Tibial artery (tissue), 4 donors: ENCODE results near the gene LRSAM1.

Source experiments
- DNase-seq, 2 donors: peaks; one replicate each; pipeline ENCODE4 v3.0.0-alpha.2; 2019
- H3K27ac ChIP-seq, 2 donors: fragments of 200-600 bp; sonication (generic) in 1 of 2; 1 replicate in 1 of 2; 2 replicates in 1 of 2; pipeline ENCODE4 v1.5.1; 2018 to 2019; ENCODE audit warnings: mild to moderate bottlenecking in 1 of 2
- H3K27me3 ChIP-seq, 2 donors: fragments of 200-600 bp; sonication (generic) in 1 of 2; one replicate each; pipeline versions ENCODE4 v1.5.1 to v1.6.0; 2016 to 2019
- H3K36me3 ChIP-seq, 3 donors: fragments of 200-600 bp; sonication (generic) in 2 of 3; one replicate each; pipeline ENCODE4 v1.5.1; 2016 to 2019; ENCODE audit warnings: mild to moderate bottlenecking in 2 of 3
- H3K4me1 ChIP-seq, 4 donors: fragments of 200-600 bp; sonication (generic) in 2 of 4; 1 replicate in 3 of 4; 2 replicates in 1 of 4; pipeline ENCODE4 v1.5.1; 2016 to 2019
- H3K4me3 ChIP-seq, 2 donors: fragments of 200-600 bp; sonication (generic) in 1 of 2; 1 replicate in 1 of 2; 2 replicates in 1 of 2; pipeline ENCODE4 v1.5.1; 2018 to 2019; ENCODE audit warnings: mild to moderate bottlenecking in 2 of 2
- H3K9me3 ChIP-seq, 3 donors: fragments of 200-600 bp; sonication (generic) in 1 of 3; one replicate each; pipeline ENCODE4 v1.5.1; 2016 to 2019
- intact Hi-C: fragments of 100-400 bp; cut with DNase I; formaldehyde crosslinking; loops from one replicate; pipeline ENCODE4 v1.15.0; 2023; ENCODE audit warnings: low total_unique reads
- TF ChIP-seq, protein P1 (sequence below), 2 experiments: fragments of 200-600 bp in 1 of 2; fragments of 450-650 bp in 1 of 2; IDR thresholded peaks; one replicate each; pipeline ENCODE4 v1.5.1; 2017 to 2019; ENCODE audit warnings: antibody characterized with exemption in 2 of 2, mild to moderate bottlenecking in 1 of 2, moderate library complexity in 1 of 2

Gene LRSAM1

DNA sequence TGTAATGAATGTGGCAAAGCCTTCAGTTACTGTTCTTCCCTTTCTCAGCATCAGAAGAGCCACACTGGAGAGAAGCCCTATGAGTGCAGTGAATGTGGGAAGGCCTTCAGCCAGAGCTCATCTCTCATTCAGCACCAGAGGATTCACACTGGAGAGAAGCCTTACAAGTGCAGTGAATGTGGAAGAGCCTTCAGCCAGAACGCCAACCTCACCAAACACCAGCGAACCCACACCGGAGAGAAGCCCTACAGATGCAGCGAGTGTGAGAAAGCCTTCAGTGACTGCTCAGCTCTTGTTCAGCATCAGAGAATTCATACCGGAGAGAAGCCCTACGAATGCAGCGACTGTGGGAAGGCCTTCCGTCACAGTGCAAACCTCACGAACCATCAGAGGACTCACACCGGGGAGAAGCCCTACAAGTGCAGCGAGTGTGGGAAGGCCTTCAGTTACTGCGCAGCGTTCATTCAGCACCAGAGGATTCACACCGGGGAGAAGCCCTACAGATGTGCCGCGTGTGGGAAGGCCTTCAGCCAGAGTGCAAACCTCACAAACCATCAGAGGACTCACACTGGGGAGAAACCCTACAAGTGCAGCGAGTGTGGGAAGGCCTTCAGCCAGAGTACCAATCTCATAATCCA is 6.9 kb upstream of the LRSAM1 start:
- no peak overlapping the region for H3K27ac ChIP-seq

DNA sequence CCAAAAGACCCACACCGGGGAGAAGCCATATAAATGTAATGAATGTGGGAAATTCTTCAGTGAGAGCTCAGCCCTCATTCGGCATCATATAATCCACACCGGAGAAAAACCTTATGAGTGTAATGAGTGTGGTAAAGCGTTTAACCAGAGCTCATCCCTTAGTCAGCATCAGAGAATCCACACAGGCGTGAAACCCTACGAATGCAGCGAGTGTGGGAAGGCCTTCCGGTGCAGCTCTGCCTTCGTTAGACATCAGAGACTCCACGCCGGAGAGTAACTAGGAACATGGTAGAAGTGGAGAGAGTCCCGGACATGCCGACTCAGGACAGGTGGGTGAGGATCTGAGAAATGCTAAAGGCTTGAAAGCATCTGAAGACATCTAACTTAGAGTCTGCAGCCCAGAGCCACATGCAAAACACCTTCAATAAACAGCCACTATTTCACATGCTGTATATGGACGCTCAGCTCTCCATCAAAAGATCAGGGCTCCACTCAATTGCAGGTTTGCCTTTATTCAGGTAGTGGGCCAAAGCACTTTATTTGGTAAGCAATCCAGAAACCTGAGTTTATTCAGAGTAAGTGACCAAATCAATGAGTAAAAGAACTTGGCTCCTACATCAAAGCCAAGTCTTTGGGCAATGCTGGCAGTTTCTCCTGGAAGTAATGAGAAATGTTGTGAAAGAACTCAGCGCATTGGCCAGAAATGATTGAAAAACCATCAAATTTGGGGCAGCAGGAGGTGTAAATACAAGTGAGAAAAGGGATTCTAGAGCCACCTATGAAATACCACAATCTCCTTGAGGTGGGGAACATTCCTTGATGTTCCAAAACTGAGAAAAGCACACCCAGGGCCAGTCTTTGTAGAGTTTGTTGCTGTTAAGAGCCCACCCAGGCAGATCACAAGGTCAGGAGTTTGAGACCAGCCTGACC is 6.1 kb upstream of the LRSAM1 start:
- peaks cover 0 to 19% (median 16%) of the 10 kb centered on the region in 4 donors for H3K4me1 ChIP-seq
- intact Hi-C loops = no loop called here
- H3K4me3 ChIP-seq = no peak overlapping the region
- H3K9me3 ChIP-seq = no peaks in the 10 kb centered on the region
- peaks cover 78 to 90% (median 90%) of the 10 kb centered on the region in 3 donors for H3K36me3 ChIP-seq
- H3K27me3 ChIP-seq = no peaks in the 10 kb centered on the region
- no peak for DNase-seq
- no peak overlapping the region for H3K27ac ChIP-seq
- TF ChIP-seq, protein P1, sequence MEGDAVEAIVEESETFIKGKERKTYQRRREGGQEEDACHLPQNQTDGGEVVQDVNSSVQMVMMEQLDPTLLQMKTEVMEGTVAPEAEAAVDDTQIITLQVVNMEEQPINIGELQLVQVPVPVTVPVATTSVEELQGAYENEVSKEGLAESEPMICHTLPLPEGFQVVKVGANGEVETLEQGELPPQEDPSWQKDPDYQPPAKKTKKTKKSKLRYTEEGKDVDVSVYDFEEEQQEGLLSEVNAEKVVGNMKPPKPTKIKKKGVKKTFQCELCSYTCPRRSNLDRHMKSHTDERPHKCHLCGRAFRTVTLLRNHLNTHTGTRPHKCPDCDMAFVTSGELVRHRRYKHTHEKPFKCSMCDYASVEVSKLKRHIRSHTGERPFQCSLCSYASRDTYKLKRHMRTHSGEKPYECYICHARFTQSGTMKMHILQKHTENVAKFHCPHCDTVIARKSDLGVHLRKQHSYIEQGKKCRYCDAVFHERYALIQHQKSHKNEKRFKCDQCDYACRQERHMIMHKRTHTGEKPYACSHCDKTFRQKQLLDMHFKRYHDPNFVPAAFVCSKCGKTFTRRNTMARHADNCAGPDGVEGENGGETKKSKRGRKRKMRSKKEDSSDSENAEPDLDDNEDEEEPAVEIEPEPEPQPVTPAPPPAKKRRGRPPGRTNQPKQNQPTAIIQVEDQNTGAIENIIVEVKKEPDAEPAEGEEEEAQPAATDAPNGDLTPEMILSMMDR (IDR thresholded peaks at IDR 0.05) = no peak

More for the DNA sequence above, 6.9 kb upstream of the LRSAM1 start:
- H3K4me1 ChIP-seq = peaks cover 0 to 11% (median 8%) of the 10 kb centered on the region in 4 donors
- H3K36me3 ChIP-seq = peaks cover 82 to 97% (median 96%) of the 10 kb centered on the region in 3 donors
- TF ChIP-seq, protein P1 (IDR thresholded peaks at IDR 0.05) = no peak
- H3K4me3 ChIP-seq = no peak overlapping the region
- intact Hi-C loops = no loop called here
- no peaks in the 10 kb centered on the region for H3K9me3 ChIP-seq
- no peak for DNase-seq
- H3K27me3 ChIP-seq = no peaks in the 10 kb centered on the region

DNA sequence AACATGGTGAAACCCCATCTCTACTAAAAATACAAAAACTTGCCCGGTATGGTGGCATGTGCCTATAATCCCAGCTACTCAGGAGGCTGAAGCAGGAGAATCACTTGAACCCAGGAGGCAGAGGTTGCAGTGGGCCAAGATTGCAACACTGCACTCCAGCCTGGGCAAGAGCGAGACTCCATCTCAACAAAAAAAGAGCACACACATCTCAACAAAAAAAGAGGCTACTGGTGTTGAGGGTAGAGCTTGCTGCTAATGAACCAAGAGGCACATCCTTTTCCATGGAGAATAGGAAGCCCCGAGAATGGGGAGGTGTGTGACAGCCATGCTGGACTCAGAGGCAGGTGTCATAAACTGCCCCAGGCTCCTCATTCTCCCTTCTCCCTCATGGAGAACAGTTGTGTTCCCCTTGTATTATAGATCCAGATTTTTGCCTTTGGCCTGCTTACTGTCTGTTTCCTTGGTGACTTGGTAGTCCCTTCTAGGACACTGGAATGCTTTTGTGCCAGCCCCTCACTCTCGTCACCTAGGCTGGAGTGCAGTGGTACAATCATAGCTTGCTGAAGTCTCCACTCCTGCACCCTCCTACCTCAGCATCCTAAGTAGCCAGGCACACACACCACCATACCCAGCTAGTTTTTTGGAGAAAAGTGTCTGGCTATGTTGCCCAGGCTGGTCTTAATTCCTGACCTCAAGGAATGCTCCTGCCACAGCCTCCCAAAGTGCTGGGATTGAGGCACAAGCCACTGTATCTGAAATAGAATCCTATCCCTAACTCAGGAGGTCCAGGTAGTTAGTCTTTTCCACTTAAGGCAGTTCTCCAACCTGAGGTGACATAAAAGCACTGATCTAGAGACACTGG is 5.2 kb upstream of the LRSAM1 start:
- no peak for DNase-seq
- Histone ChIP-seq H3K27me3 (no peaks in the 10 kb centered on the region), H3K4me3 (no peak overlapping the region), H3K27ac (no peak overlapping the region), H3K9me3 (no peaks in the 10 kb centered on the region), H3K36me3 (peaks cover 71 to 81% (median 81%) of the 10 kb centered on the region in 3 donors), H3K4me1 (peaks cover 0 to 23% (median 20%) of the 10 kb centered on the region in 4 donors)
- intact Hi-C loops = no loop called here
- TF ChIP-seq, protein P1 (IDR thresholded peaks at IDR 0.05) = no peak

DNA sequence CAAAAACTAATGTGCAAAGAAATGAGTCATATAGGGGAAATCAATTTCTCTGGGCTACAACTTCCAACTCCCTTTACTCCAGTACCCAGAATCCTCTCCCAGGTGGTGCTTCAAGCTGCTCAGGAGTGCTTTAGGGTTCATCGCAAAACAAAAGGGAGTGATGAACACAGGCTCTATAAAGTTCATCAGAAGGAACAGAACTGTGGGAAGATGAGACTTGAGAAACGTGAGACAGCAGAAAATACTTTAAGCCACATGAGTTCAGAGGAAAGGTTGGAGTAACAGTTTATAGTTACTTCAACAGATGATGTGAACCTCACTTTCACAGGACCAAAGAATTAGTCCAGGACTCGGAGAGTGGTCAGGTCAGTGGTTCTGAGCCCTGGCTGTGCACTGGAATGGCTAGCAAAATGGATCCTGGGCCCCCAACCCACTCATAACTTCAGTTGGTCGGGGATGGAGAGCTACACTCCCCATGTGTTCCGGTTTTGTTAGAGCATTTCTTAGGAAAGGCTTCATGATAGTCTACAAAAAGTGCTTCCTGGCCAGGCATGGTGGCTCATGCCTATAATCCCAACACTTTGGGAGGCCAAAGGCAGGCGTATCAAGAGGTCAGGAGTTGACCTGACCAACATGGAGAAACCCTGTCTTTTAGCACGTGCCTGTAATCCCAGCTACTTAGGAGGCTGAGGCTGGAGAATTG is 4.4 kb upstream of the LRSAM1 start:
- no peak overlapping the region for H3K27ac ChIP-seq
- H3K9me3 ChIP-seq = no peaks in the 10 kb centered on the region
- peaks cover 0 to 23% (median 20%) of the 10 kb centered on the region in 4 donors for H3K4me1 ChIP-seq
- no peaks in the 10 kb centered on the region for H3K27me3 ChIP-seq
- peaks cover 66 to 73% (median 73%) of the 10 kb centered on the region in 3 donors for H3K36me3 ChIP-seq
- no peak for DNase-seq
- intact Hi-C loops = no loop called here
- H3K4me3 ChIP-seq = no peak overlapping the region
- TF ChIP-seq, protein P1 (IDR thresholded peaks at IDR 0.05) = no peak
